ENCODE data around the gene DARS2. TPM values are rescaled to one million over a fixed set of nuclear protein-coding genes. Genes with fewer than 3 reads are reported as not detected.
"Not testable (repeated sequence)": the region's sequence is repeated elsewhere in the genome, so short reads cannot be mapped to it uniquely, and the experiment has no call there.

Gene DARS2
- polyA plus RNA-seq, 3 donors = 3.2 to 8.2 (median 6.2) TPM

DNA sequence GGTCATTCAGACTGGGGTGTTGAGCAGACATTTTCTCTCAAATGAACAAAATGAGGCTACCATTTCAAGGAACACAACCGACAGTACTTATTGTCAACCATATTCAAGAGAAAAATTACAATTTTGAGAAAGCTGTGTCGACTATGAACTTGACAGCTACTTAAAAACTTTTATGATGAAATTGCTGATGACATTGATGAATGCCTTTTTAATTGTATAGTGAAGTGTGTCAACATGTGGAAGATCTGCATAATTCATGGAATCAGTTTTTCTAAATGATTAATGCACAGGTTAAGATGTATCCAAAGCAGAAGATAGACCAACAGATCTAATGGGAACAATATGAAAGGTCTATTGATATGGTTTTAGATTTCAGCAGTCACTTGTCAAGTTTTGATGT, 34.6 kb upstream of the DARS2 start:
- no peaks in the 10 kb centered on the region for H3K4me1 ChIP-seq (ENCODE audit: control insufficient read depth in 1 of 2, insufficient read depth in 2 of 2, low read length in 2 of 2)
- DNase-seq = no peak
- no peak overlapping the region for H3K4me2 ChIP-seq (replicated peaks; ENCODE audit: extremely low read depth, low read length, poor library complexity, severe bottlenecking)
- H2AFZ ChIP-seq (ENCODE audit: insufficient read depth, low read depth, low read length, poor library complexity, severe bottlenecking) = no peak overlapping the region
- H3K4me3 Mint-ChIP-seq = no peak overlapping the region
- no peak overlapping the region for H3K27ac Mint-ChIP-seq
- H3K27me3 ChIP-seq (ENCODE audit: control insufficient read depth in 2 of 2, insufficient read depth in 2 of 2, low read length in 2 of 2) = no peaks in the 10 kb centered on the region
- WGBS (ENCODE audit: insufficient coverage) = no CpG with 5 or more reads among the region's 2 CpGs
- intact Hi-C loops (cut with micrococcal nuclease) = no loop called here
- no peaks in the 10 kb centered on the region for H3K9me3 ChIP-seq (replicated peaks in 1 of 2; ENCODE audit: control insufficient read depth in 1 of 2, insufficient read depth in 1 of 2, low read length in 2 of 2)
- no peak overlapping the region for H3K9ac ChIP-seq (ENCODE audit: insufficient read depth, low read length, poor library complexity, severe bottlenecking)
- no peaks in the 10 kb centered on the region for H3K27me3 Mint-ChIP-seq (ENCODE audit: low read depth in 3 of 3)
- H3K36me3 Mint-ChIP-seq = peaks cover 32 to 57% of the 10 kb centered on the region in 2 donors
- H4K20me1 ChIP-seq (ENCODE audit: insufficient read depth, low read length) = no peaks in the 10 kb centered on the region
- H3K36me3 ChIP-seq (replicated peaks in 1 of 2; ENCODE audit: control insufficient read depth in 1 of 2, insufficient read depth in 2 of 2, low read length in 2 of 2) = peaks cover 26 to 57% of the 10 kb centered on the region in 2 donors
- no peaks in the 10 kb centered on the region for H3K79me2 ChIP-seq (ENCODE audit: insufficient read depth, low read length)
- no peak overlapping the region for H3K4me3 ChIP-seq (replicated peaks in 1 of 3; ENCODE audit: low read depth in 2 of 3, low read length in 3 of 3)
- no peaks in the 10 kb centered on the region for H3K9me3 Mint-ChIP-seq
- TF ChIP-seq, protein P1, sequence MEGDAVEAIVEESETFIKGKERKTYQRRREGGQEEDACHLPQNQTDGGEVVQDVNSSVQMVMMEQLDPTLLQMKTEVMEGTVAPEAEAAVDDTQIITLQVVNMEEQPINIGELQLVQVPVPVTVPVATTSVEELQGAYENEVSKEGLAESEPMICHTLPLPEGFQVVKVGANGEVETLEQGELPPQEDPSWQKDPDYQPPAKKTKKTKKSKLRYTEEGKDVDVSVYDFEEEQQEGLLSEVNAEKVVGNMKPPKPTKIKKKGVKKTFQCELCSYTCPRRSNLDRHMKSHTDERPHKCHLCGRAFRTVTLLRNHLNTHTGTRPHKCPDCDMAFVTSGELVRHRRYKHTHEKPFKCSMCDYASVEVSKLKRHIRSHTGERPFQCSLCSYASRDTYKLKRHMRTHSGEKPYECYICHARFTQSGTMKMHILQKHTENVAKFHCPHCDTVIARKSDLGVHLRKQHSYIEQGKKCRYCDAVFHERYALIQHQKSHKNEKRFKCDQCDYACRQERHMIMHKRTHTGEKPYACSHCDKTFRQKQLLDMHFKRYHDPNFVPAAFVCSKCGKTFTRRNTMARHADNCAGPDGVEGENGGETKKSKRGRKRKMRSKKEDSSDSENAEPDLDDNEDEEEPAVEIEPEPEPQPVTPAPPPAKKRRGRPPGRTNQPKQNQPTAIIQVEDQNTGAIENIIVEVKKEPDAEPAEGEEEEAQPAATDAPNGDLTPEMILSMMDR (IDR thresholded peaks at IDR 0.05) = no peak
- no peak overlapping the region for H3K27ac ChIP-seq (ENCODE audit: low read depth in 1 of 2, low read length in 2 of 2)
- no peaks in the 10 kb centered on the region for H3K4me1 Mint-ChIP-seq

DNA sequence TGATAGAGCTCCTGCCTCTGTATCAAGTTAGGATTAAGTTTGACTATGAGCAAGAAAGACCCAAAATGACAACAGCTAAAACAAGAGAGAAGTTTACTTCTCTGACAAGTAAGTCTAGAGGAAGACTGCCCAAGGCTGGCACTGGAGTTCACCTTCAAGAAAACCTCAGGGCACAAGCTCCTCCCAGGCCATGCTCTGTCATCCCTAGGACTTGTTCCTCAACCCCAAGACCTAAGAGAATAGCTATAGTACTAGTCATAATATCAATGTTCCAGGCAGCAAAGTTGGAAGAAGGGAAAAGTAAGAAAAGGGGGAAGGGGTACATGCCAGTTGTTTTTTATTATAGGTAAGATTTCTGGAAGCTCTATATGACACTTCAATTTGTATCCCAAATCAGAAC, 26.4 kb upstream of the DARS2 start:
- H3K27me3 ChIP-seq (ENCODE audit: control insufficient read depth in 2 of 2, insufficient read depth in 2 of 2, low read length in 2 of 2) = no peaks in the 10 kb centered on the region
- H3K36me3 ChIP-seq (replicated peaks in 1 of 2; ENCODE audit: control insufficient read depth in 1 of 2, insufficient read depth in 2 of 2, low read length in 2 of 2) = peaks cover 26 to 58% of the 10 kb centered on the region in 2 donors
- H3K4me2 ChIP-seq (replicated peaks; ENCODE audit: extremely low read depth, low read length, poor library complexity, severe bottlenecking) = no peak overlapping the region
- Mint-ChIP-seq H3K4me1 (no peaks in the 10 kb centered on the region), H3K36me3 (peaks cover 28 to 58% of the 10 kb centered on the region in 2 donors), H3K27me3 (ENCODE audit: low read depth in 3 of 3) (no peaks in the 10 kb centered on the region), H3K27ac (peak overlapping the region in 2 of 7 donors; percentile 74), H3K9me3 (peaks cover 0 to 2% (median 0%) of the 10 kb centered on the region in 7 donors), H3K4me3 (no peak overlapping the region)
- H3K4me3 ChIP-seq (replicated peaks in 1 of 3; ENCODE audit: low read depth in 2 of 3, low read length in 3 of 3) = no peak overlapping the region
- no peaks in the 10 kb centered on the region for H4K20me1 ChIP-seq (ENCODE audit: insufficient read depth, low read length)
- no peak overlapping the region for H3K9ac ChIP-seq (ENCODE audit: insufficient read depth, low read length, poor library complexity, severe bottlenecking)
- H3K4me1 ChIP-seq (ENCODE audit: control insufficient read depth in 1 of 2, insufficient read depth in 2 of 2, low read length in 2 of 2) = no peaks in the 10 kb centered on the region
- no peaks in the 10 kb centered on the region for H3K79me2 ChIP-seq (ENCODE audit: insufficient read depth, low read length)
- TF ChIP-seq, protein P1 (IDR thresholded peaks at IDR 0.05) = no peak
- DNase-seq = no peak
- no peaks in the 10 kb centered on the region for H3K9me3 ChIP-seq (replicated peaks in 1 of 2; ENCODE audit: control insufficient read depth in 1 of 2, insufficient read depth in 1 of 2, low read length in 2 of 2)
- no peak overlapping the region for H3K27ac ChIP-seq (ENCODE audit: low read depth in 1 of 2, low read length in 2 of 2)
- no peak overlapping the region for H2AFZ ChIP-seq (ENCODE audit: insufficient read depth, low read depth, low read length, poor library complexity, severe bottlenecking)
- intact Hi-C loops (cut with micrococcal nuclease) = no loop called here

DNA sequence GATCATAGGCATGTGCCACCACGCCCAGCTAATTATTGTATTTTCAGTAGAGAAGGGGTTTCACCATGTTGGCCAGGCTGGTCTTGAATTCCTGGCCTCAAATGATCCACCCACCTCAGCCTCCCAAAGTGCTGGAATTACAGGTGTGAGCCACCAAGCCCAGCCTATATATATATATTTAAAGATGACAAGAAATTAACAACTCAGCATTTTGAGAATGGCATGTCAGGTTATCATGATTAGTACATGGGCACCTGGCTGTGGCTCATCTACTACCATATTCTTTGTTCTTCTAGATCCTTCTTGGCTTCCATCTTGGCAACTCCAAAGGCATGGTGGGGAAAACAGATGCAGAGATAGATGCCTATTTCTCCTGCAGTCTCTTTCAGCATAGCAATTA, 24.5 kb upstream of the DARS2 start:
- H3K4me3 Mint-ChIP-seq; H3K79me2 ChIP-seq (ENCODE audit: insufficient read depth, low read length); H3K27me3 ChIP-seq (ENCODE audit: control insufficient read depth in 2 of 2, insufficient read depth in 2 of 2, low read length in 2 of 2); H4K20me1 ChIP-seq (ENCODE audit: insufficient read depth, low read length); H2AFZ ChIP-seq (ENCODE audit: insufficient read depth, low read depth, low read length, poor library complexity, severe bottlenecking); H3K9me3 ChIP-seq (replicated peaks in 1 of 2; ENCODE audit: control insufficient read depth in 1 of 2, insufficient read depth in 1 of 2, low read length in 2 of 2); H3K9ac ChIP-seq (ENCODE audit: insufficient read depth, low read length, poor library complexity, severe bottlenecking); H3K27me3 Mint-ChIP-seq (ENCODE audit: low read depth in 3 of 3); DNase-seq; H3K4me1 ChIP-seq (ENCODE audit: control insufficient read depth in 1 of 2, insufficient read depth in 2 of 2, low read length in 2 of 2); H3K27ac Mint-ChIP-seq; H3K27ac ChIP-seq (ENCODE audit: low read depth in 1 of 2, low read length in 2 of 2); intact Hi-C loops (cut with micrococcal nuclease); H3K4me3 ChIP-seq (replicated peaks in 1 of 3; ENCODE audit: low read depth in 2 of 3, low read length in 3 of 3); H3K9me3 Mint-ChIP-seq; H3K4me1 Mint-ChIP-seq; H3K4me2 ChIP-seq (replicated peaks; ENCODE audit: extremely low read depth, low read length, poor library complexity, severe bottlenecking): not testable (repeated sequence)
- H3K36me3 Mint-ChIP-seq = peaks cover 30 to 64% of the 10 kb centered on the region in 2 donors
- peaks cover 31 to 72% of the 10 kb centered on the region in 2 donors for H3K36me3 ChIP-seq (replicated peaks in 1 of 2; ENCODE audit: control insufficient read depth in 1 of 2, insufficient read depth in 2 of 2, low read length in 2 of 2)
- no CpG with 5 or more reads among the region's 1 CpG for WGBS (ENCODE audit: insufficient coverage)

All from CD14-positive monocyte (primary cell).